HG03565 (cell line): Measurements from ENCODE around the gene DCN.

Experiments used
- ATAC-seq: cut with Tn5 transposase; IDR thresholded peaks from one replicate; pipeline ENCODE4 v1.9.1; 2021; ENCODE audit warnings: mild to moderate bottlenecking, moderate library complexity; ENCODE audit not compliant: unreplicated experiment

The DCN gene

DNA sequence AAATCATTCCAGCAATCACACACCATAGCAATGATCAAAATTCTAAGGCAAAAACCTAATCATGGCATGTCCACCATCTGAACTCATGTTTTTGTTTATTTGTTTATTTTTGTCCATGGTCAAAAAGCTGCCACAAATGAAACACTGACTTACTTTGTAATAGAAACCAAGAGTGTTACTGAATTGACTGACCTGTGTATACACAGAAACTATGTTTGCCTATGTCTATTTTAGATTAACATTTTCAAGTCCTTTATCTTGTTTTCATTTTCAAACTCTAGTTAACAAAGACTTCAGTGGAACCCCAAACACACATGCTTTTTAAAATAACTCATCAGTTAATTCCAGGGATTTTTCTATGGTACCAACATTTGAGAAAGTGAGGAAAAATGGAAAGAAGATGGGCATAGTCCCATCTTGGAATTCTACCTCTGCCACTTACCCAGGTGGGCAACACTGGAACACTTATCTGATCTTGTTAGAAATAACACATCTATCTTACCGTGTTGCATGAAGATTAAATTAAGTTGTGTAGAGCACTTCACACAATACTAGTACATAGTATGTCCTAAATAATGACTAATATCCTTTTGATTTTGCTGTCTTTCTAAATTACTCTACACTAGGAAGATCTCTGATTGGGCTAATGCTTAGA, 77.7 kb downstream of the DCN start:
- peak; percentile 40 for ATAC-seq

DNA sequence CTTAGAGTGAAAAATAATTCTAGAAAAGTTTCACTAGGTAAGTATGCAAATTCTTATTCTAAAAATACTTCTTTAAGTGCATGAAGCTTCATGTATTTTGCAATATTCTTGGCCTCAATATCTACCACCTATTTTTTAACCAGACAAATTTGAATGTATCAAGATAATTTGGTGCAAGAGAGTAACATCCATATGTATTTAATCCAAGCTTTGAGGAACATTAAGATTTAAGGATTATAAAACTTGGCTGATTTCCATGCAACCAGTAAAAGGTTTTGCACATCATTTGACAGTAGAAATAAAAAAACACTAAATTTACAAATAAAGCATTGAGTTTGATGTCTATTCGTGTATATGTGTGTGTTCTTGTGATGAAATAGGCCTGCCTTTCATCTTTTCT, 79.0 kb downstream of the DCN start:
- no peak for ATAC-seq

- ATAC-seq, result no peak
These were observed 79.5 kb downstream of the DCN start for GRCh38 chr12:91103101-91103500.

DNA sequence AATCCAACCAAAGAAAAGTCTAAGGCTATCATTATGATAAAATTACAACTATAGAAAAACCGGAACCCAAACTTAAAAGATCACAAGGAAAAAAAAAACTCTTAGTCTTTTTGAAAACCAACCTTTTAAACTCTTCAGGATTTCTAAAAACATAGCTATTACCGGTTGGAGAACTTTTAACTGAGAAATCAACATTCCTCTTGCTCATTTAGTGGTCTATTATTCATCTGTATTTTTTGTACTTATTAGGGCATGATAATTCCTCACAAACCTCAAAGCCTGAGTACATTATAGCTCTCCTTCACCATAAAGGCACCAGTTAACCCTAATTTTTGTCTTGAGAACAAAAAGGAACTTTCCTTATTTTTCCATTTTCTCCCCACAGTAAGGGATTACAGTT, 81.7 kb downstream of the DCN start:
- ATAC-seq, result no peak

GRCh38 chr12:91099836-91100235, 82.8 kb downstream of the DCN start:
- no peak for ATAC-seq

GRCh38 chr12:91099341-91099740, 83.3 kb downstream of the DCN start:
- ATAC-seq, result no peak

- no peak for ATAC-seq
These were observed 83.7 kb downstream of the DCN start for GRCh38 chr12:91098941-91099340.

DNA sequence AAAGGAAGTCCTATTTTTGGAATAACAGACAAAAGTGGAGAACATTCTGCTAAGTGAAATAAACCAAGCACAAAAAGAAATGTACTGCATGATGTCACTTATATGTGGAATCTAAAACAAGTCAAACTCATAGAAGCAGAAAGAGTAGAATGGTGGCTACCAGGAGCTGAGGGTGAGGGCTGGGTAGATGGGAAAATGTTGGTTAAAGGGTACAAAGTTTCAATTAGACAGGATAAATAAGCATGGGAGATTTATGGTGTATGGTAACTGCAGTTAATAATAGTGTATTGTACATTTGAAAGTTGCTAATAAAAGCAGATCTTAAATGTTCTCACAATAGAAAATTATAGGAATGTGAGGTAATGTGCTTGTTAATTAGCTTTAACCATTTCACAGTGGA, 84.2 kb downstream of the DCN start:
- no peak for ATAC-seq

- ATAC-seq, result no peak
These were observed 87.7 kb downstream of the DCN start for GRCh38 chr12:91094957-91095356.

- no peak for ATAC-seq
These were observed 88.5 kb downstream of the DCN start for GRCh38 chr12:91094032-91094662.

DNA sequence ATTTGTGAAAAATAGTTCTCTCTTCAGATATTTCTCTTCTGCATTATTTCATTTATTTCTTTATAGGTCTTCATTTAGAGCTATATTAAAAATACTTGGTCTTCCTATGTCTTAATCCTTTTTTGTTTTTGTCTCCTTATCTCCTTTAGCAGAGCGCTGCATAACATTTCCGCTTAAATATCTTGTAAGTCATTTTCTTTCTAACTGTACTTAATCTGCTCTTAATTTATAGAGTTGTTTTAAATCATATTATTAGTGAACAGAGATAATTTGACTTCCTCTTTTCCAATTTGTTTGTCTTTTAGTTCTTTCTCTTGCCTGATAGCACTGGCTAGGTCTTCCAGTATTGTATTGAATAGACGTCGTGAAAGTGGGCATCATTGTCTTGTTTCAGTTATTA, 89.3 kb downstream of the DCN start:
- ATAC-seq, result no peak

- ATAC-seq, result no peak
These were observed 90.5 kb downstream of the DCN start for GRCh38 chr12:91091916-91092715.
